ENCODE data around the gene HUS1. TPM values are rescaled to one million over a fixed set of nuclear protein-coding genes. Genes with fewer than 3 reads are reported as not detected.

HUS1 gene
- total RNA-seq, 4 donors from 2014 or later, result 5.1 to 64.7 (median 41.9) TPM

DNA sequence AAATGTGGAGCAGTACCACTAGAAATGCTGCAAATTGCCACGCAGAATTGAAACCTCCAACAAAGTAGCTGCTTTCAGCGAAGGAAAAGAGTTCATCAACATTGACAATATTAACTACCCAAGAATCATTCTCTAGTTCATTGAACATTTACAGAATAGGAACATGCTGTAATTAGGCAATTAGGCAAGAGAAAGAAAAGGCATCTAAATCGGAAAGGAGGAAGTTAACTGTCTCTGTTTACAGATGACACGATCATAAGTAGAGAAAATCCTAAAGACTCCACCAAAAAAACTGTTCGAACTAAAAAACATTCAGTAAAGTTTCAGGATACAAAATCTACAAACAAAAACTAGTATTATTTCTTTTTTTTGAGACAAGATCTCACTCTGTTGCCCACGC is 22.3 kb downstream of the HUS1 start:
- H3K27me3 ChIP-seq, result no peaks in the 10 kb centered on the region
- no peak for TF ChIP-seq POLR2A (IDR thresholded peaks at IDR 0.05)
- TF ChIP-seq, protein P1, sequence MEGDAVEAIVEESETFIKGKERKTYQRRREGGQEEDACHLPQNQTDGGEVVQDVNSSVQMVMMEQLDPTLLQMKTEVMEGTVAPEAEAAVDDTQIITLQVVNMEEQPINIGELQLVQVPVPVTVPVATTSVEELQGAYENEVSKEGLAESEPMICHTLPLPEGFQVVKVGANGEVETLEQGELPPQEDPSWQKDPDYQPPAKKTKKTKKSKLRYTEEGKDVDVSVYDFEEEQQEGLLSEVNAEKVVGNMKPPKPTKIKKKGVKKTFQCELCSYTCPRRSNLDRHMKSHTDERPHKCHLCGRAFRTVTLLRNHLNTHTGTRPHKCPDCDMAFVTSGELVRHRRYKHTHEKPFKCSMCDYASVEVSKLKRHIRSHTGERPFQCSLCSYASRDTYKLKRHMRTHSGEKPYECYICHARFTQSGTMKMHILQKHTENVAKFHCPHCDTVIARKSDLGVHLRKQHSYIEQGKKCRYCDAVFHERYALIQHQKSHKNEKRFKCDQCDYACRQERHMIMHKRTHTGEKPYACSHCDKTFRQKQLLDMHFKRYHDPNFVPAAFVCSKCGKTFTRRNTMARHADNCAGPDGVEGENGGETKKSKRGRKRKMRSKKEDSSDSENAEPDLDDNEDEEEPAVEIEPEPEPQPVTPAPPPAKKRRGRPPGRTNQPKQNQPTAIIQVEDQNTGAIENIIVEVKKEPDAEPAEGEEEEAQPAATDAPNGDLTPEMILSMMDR (IDR thresholded peaks at IDR 0.05), result no peak
- no peaks in the 10 kb centered on the region for H3K36me3 ChIP-seq
- no peaks in the 10 kb centered on the region for H3K9me3 ChIP-seq
- intact Hi-C loops (cut with DNase I; ENCODE audit: low total_unique reads), result no loop called here
- H3K4me1 ChIP-seq, result no peaks in the 10 kb centered on the region
- H3K27ac ChIP-seq, result no peak overlapping the region
- no peak overlapping the region for H3K4me3 ChIP-seq
- DNase-seq, result no peak

DNA sequence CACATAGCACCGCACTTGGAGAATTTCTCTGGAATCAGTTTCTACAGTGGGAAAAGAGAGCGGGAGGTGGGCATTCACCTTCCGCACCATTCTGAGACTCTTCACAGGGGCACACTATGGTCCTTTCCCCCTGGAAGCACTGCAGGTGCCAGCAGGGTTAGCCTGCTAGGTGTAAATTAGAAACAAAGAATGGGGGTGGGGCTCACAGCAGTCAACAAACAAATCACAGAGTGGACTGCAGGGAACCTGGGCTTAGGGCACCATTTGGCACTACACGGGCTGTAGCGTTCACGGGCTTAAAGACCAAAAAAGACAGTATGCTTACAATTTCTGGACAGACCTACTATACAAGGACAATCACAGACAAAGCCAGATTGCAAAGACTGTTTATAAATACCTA is 23.2 kb downstream of the HUS1 start:
- Histone ChIP-seq H3K36me3 (no peaks in the 10 kb centered on the region), H3K9me3 (no peaks in the 10 kb centered on the region), H3K4me1 (no peaks in the 10 kb centered on the region), H3K27ac (no peak overlapping the region), H3K4me3 (no peak overlapping the region), H3K27me3 (no peaks in the 10 kb centered on the region)
- intact Hi-C loops (cut with DNase I; ENCODE audit: low total_unique reads), result no loop called here
- DNase-seq, result no peak
- no peak for TF ChIP-seq POLR2A (IDR thresholded peaks at IDR 0.05)
- TF ChIP-seq, protein P1 (IDR thresholded peaks at IDR 0.05), result no peak

DNA sequence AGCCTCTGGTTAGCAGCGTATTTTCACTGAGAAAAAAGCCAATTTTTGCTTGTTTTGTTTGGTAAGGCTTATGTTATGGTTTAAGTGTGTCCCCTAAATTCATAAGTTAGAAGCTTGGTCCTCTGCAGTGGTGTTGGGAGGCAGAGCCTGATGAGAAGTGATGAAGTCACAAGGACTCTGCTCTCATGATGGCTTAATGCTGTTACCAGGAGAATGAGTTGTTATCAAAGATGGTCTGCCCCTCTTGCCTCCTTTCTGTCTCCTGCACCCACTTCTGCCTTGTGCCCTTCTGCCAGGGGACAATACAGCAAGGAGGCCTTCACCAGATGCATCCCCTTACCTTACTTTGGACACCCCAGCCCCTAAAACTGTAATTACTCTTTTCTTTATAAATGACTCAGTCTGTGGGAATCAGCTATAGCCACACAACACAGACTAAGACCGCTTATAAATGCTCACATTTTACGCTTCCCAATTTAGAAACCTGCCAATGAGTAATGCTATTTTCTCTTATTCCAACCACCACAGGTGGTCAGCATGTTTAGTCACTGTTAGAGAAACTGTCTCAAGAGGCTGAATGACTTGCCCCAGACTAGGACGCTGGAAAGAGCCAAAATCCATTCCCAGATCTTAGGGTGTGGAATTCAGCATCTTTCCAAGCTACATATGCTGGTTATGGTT is 25.0 kb downstream of the HUS1 start:
- no peak overlapping the region for H3K4me3 ChIP-seq
- intact Hi-C loops (cut with DNase I; ENCODE audit: low total_unique reads), result no loop called here

DNA sequence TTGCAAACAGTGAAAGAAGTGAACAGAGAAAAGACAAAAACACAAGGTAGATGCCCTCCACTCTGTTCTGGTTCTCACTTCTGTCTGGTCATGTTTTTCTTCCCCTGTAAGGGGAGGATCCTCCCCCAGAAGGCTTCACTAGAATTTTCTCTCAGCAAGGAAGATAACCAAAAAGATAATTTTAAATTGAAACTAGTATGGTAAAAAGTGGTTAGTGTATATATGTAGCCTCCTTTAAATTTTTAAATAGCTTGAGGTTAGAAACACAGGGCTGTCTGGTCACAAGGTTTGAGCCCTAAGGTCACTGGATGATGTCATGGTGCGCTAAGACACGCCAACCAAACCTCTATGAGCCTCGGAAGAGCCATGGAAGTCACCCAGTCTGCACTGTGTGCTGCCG is 25.6 kb downstream of the HUS1 start:
- no peak overlapping the region for H3K4me3 ChIP-seq
- H3K27me3 ChIP-seq, result no peaks in the 10 kb centered on the region
- H3K4me1 ChIP-seq, result no peaks in the 10 kb centered on the region
- no peaks in the 10 kb centered on the region for H3K9me3 ChIP-seq
- H3K36me3 ChIP-seq, result no peaks in the 10 kb centered on the region
- intact Hi-C loops (cut with DNase I; ENCODE audit: low total_unique reads), result no loop called here
- H3K27ac ChIP-seq, result no peak overlapping the region
- TF ChIP-seq, protein P1 (IDR thresholded peaks at IDR 0.05), result no peak
- no peak for TF ChIP-seq POLR2A (IDR thresholded peaks at IDR 0.05)
- DNase-seq, result no peak

More for the DNA sequence above, 25.0 kb downstream of the HUS1 start:
- no peaks in the 10 kb centered on the region for H3K4me1 ChIP-seq
- H3K27ac ChIP-seq, result no peak overlapping the region
- TF ChIP-seq POLR2A (IDR thresholded peaks at IDR 0.05), result no peak
- TF ChIP-seq, protein P1 (IDR thresholded peaks at IDR 0.05), result no peak
- DNase-seq, result no peak
- H3K9me3 ChIP-seq, result no peaks in the 10 kb centered on the region
- no peaks in the 10 kb centered on the region for H3K27me3 ChIP-seq
- no peaks in the 10 kb centered on the region for H3K36me3 ChIP-seq

DNA sequence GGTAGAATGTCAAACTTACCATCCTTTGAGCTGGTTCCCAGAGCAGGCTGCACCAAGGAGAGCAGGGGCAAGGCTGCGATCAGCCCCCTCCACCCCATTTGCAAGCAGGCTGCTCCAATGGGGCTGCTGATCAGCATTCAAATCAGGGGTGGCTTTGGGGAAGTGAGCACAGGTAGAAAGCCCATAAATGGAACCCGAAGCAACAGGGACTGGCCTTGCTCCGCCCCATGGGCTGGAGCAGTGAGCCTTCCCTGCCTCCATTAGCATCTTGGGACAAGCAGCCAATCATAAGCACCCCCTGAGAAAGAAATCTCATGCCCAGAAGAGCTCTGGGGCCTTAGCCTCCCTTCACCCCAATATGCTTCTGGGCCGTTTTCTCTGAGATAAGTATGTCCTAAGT is 27.2 kb downstream of the HUS1 start:
- intact Hi-C loops (cut with DNase I; ENCODE audit: low total_unique reads), result no loop called here
- Histone ChIP-seq H3K27ac (no peak overlapping the region), H3K27me3 (no peaks in the 10 kb centered on the region), H3K36me3 (no peaks in the 10 kb centered on the region), H3K4me3 (no peak overlapping the region), H3K4me1 (no peaks in the 10 kb centered on the region), H3K9me3 (no peaks in the 10 kb centered on the region)
- TF ChIP-seq POLR2A (IDR thresholded peaks at IDR 0.05), result no peak
- no peak for DNase-seq

DNA sequence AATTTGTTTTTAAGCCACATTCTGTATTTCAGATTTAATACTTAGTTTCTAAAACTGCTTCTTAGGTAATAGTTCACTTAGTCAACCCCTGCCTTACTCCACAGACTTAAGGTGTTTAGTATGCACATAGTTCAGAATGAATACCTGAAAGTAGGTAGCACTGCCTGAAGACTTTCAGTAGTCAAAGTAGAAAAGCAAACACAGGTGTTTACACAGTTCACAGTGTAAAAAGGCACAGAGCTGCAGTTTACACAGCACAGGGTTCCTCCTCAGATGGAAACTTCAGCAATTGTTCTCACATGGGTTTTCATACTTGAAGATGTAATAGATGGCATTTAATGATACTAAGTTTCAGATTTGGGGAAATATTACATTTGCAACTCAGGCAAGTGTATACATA is 28.0 kb downstream of the HUS1 start:
- TF ChIP-seq POLR2A (IDR thresholded peaks at IDR 0.05), result no peak
- TF ChIP-seq, protein P1 (IDR thresholded peaks at IDR 0.05), result no peak
- no peaks in the 10 kb centered on the region for H3K36me3 ChIP-seq
- no peak overlapping the region for H3K4me3 ChIP-seq
- no peaks in the 10 kb centered on the region for H3K9me3 ChIP-seq
- H3K4me1 ChIP-seq, result no peaks in the 10 kb centered on the region
- intact Hi-C loops (cut with DNase I; ENCODE audit: low total_unique reads), result no loop called here
- H3K27me3 ChIP-seq, result no peaks in the 10 kb centered on the region
- H3K27ac ChIP-seq, result no peak overlapping the region
- DNase-seq, result no peak
